DMS53 (cell line): ENCODE measurements around the gene AIP.
"Not testable (repeated sequence)": the region's sequence is repeated elsewhere in the genome, so short reads cannot be mapped to it uniquely, and the experiment has no call there.

Experiments
- DNase-seq: peaks from one replicate; lab custom pipeline; 2025; lab: John Stamatoyannopoulos, UW

Gene AIP

GRCh38 chr11:67507242-67507863 is 24.5 kb downstream of the AIP start:
- peak; percentile 97 for DNase-seq

- DNase-seq = peak; percentile 100
Observed at GRCh38 chr11:67507864-67508485, 25.1 kb downstream of the AIP start, which contains the start of gene CDK2AP2. CDK2AP2 (minus strand) TSS chr11:67508162; CDS start chr11:67508082, 80 bp downstream.

GRCh38 chr11:67508486-67509121 is 25.8 kb downstream of the AIP start:
- peak; percentile 100 for DNase-seq

- DNase-seq = no peak
Observed at GRCh38 chr11:67510023-67510345, 27.2 kb downstream of the AIP start.

- not testable (repeated sequence) for DNase-seq
Observed at GRCh38 chr11:67511558-67511957, 28.7 kb downstream of the AIP start.

GRCh38 chr11:67514116-67514515 is 31.3 kb downstream of the AIP start:
- no peak for DNase-seq

GRCh38 chr11:67516806-67517205 is 34.0 kb downstream of the AIP start:
- DNase-seq = no peak

- DNase-seq = no peak
Observed at GRCh38 chr11:67517784-67518552, 35.1 kb downstream of the AIP start.

- no peak for DNase-seq
Observed at GRCh38 chr11:67519726-67520125, 36.9 kb downstream of the AIP start.

GRCh38 chr11:67520856-67521824 is 38.3 kb downstream of the AIP start:
- DNase-seq = no peak

GRCh38 chr11:67521924-67522323 is 39.1 kb downstream of the AIP start:
- DNase-seq = no peak

GRCh38 chr11:67522338-67522737 is 39.5 kb downstream of the AIP start:
- DNase-seq = no peak

GRCh38 chr11:67522844-67523555 is 40.2 kb downstream of the AIP start, which contains the start of gene CABP2:
CABP2 (minus strand) TSS chr11:67523446; CDS start chr11:67523326, 120 bp downstream.
- DNase-seq = no peak

- no peak for DNase-seq
Observed at GRCh38 chr11:67523556-67524479, 41.0 kb downstream of the AIP start.

- no peak for DNase-seq
Observed at GRCh38 chr11:67524480-67524808, 41.6 kb downstream of the AIP start.

- DNase-seq = no peak
Observed at GRCh38 chr11:67525275-67525976, 42.6 kb downstream of the AIP start.

GRCh38 chr11:67528376-67528775 is 45.5 kb downstream of the AIP start:
- no peak for DNase-seq

- no peak for DNase-seq
Observed at GRCh38 chr11:67530282-67530592, 47.4 kb downstream of the AIP start.

GRCh38 chr11:67532889-67533288 is 50.1 kb downstream of the AIP start:
- DNase-seq = no peak
